SU-DHL-6 (cell line): Measurements from ENCODE around the gene HARBI1.

ENCODE experiments used
- CTCF ChIP-seq: fragments of 200-600 bp; sonication (generic); IDR thresholded peaks from one replicate; pipeline ENCODE4 v1.5.1; 2017; ENCODE audit warnings: antibody characterized with exemption, mild to moderate bottlenecking, low read length, moderate library complexity; ENCODE audit not compliant: insufficient read depth, poor library complexity, severe bottlenecking
- EZH2phosphoT487 ChIP-seq: fragments of 200-600 bp; sonication (generic), shearing (Covaris generic); conservative IDR thresholded peaks from 2 replicates; pipeline ENCODE4 v1.6.1; 2018; ENCODE audit warnings: mild to moderate bottlenecking, antibody characterized with exemption, low read length, moderate library complexity, mixed read lengths

GRCh38 chr11:46664612-46665011 lies 47.6 kb upstream of the HARBI1 start:
- TF ChIP-seq CTCF (no peak), EZH2phosphoT487 (no peak)
